Vagina (tissue), 2 donors: ENCODE data around the gene MINDY4. TPM values are rescaled to one million over a fixed set of nuclear protein-coding genes. Genes with fewer than 3 reads are reported as not detected.

ENCODE experiments used
- DNase-seq, 2 donors: peaks; one replicate each; pipeline ENCODE4 v3.0.0-alpha.2; 2017; ENCODE audit errors: extremely low spot score in 2 of 2
- H3K27ac ChIP-seq: fragments of 200-600 bp; sonication (generic); one replicate; pipeline ENCODE4 v1.5.1; 2019
- H3K27me3 ChIP-seq: fragments of 200-600 bp; sonication (generic); one replicate; pipeline ENCODE4 v1.5.1; 2019
- H3K36me3 ChIP-seq, 2 donors: fragments of 200-600 bp; sonication (generic); one replicate each; pipeline ENCODE4 v1.5.1; 2017 to 2019
- H3K4me1 ChIP-seq: fragments of 200-600 bp; sonication (generic); one replicate; pipeline ENCODE4 v1.5.1; 2019
- H3K4me3 ChIP-seq, 2 donors: fragments of 200-600 bp; sonication (generic); 1 replicate in 1 of 2; 2 replicates in 1 of 2; pipeline ENCODE4 v1.5.1; 2016 to 2019
- H3K9me3 ChIP-seq: fragments of 200-600 bp; sonication (generic); one replicate; pipeline ENCODE4 v1.5.1; 2019
- CTCF ChIP-seq, 3 experiments: fragments of 450-650 bp in 2 of 3; fragments of 200-600 bp in 1 of 3; sonication (generic) in 1 of 3; IDR thresholded peaks; one replicate each; pipeline ENCODE4 v1.5.1; 2017 to 2019; ENCODE audit warnings: antibody characterized with exemption in 3 of 3, mild to moderate bottlenecking in 2 of 3, moderate library complexity in 2 of 3
- POLR2A ChIP-seq, 2 donors: fragments of 450-650 bp; IDR thresholded peaks; one replicate each; pipeline ENCODE4 v1.6.1; 2017; ENCODE audit warnings: antibody characterized with exemption in 2 of 2, mild to moderate bottlenecking in 2 of 2, moderate library complexity in 2 of 2
- POLR2AphosphoS5 ChIP-seq, 2 donors: sonication (generic); formaldehyde crosslinking; IDR thresholded peaks; one replicate each; pipeline ENCODE4 v1.9.0; 2017; ENCODE audit warnings: antibody characterized with exemption in 2 of 2, mild to moderate bottlenecking in 2 of 2, low read depth in 1 of 2; ENCODE audit not compliant: insufficient read depth in 1 of 2
- intact Hi-C: fragments of 100-400 bp; cut with DNase I; formaldehyde crosslinking; loops from one replicate; pipeline ENCODE4 v1.15.1; 2023
- total RNA-seq: library from RNA; depleted of rRNA; stranded (reverse); fragments of >200 nt; gene quantifications from one replicate; pipeline ENCODE4 v1.2.3, GENCODE V29; 2016

The MINDY4 gene
- total RNA-seq, 1 donor from 2014 or later, result 10.3 TPM

- H3K27ac ChIP-seq, result no peak overlapping the region
- H3K9me3 ChIP-seq, result no peaks in the 10 kb centered on the region
- no peak overlapping the region for H3K4me3 ChIP-seq
- TF ChIP-seq POLR2AphosphoS5 (IDR thresholded peaks at IDR 0.05; ENCODE audit: insufficient read depth in 1 of 2, low read depth in 1 of 2), result no peak
- TF ChIP-seq POLR2A (IDR thresholded peaks at IDR 0.05), result no peak
- no peak for TF ChIP-seq CTCF (IDR thresholded peaks at IDR 0.05)
- H3K4me1 ChIP-seq, result no peaks in the 10 kb centered on the region
- DNase-seq, result no peak
- intact Hi-C loops, result loop anchor here (10.0 kb wide), 1 partner anchor 62 kb away; no protein-coding TSS in a partner anchor
- H3K27me3 ChIP-seq, result no peaks in the 10 kb centered on the region
- H3K36me3 ChIP-seq, result no peaks in the 10 kb centered on the region
Measured at GRCh38 chr7:30726296-30727006, 44.8 kb upstream of the MINDY4 start.

- Histone ChIP-seq H3K27ac (no peak overlapping the region), H3K4me3 (no peak overlapping the region), H3K9me3 (no peaks in the 10 kb centered on the region), H3K27me3 (no peaks in the 10 kb centered on the region), H3K36me3 (no peaks in the 10 kb centered on the region), H3K4me1 (no peaks in the 10 kb centered on the region)
- intact Hi-C loops, result loop anchor here (10.0 kb wide), 1 partner anchor 63 kb away; no protein-coding TSS in a partner anchor
- DNase-seq, result no peak
- TF ChIP-seq POLR2A (IDR thresholded peaks at IDR 0.05) (no peak), POLR2AphosphoS5 (IDR thresholded peaks at IDR 0.05; ENCODE audit: insufficient read depth in 1 of 2, low read depth in 1 of 2) (no peak), CTCF (IDR thresholded peaks at IDR 0.05) (no peak)
Measured at GRCh38 chr7:30727061-30727945, 43.9 kb upstream of the MINDY4 start.

- intact Hi-C loops, result loop anchor here (10.0 kb wide), 1 partner anchor 64 kb away; no protein-coding TSS in a partner anchor
- no peaks in the 10 kb centered on the region for H3K4me1 ChIP-seq
- H3K4me3 ChIP-seq, result no peak overlapping the region
- DNase-seq, result no peak
- H3K27ac ChIP-seq, result no peak overlapping the region
- no peaks in the 10 kb centered on the region for H3K36me3 ChIP-seq
- TF ChIP-seq POLR2AphosphoS5 (IDR thresholded peaks at IDR 0.05; ENCODE audit: insufficient read depth in 1 of 2, low read depth in 1 of 2) (no peak), CTCF (IDR thresholded peaks at IDR 0.05) (no peak), POLR2A (IDR thresholded peaks at IDR 0.05) (no peak)
- no peaks in the 10 kb centered on the region for H3K27me3 ChIP-seq
- H3K9me3 ChIP-seq, result no peaks in the 10 kb centered on the region
Measured at GRCh38 chr7:30728591-30729100, 42.6 kb upstream of the MINDY4 start.

- intact Hi-C loops, result loop anchor here (10.0 kb wide), 1 partner anchor 65 kb away; no protein-coding TSS in a partner anchor
- DNase-seq, result no peak
- Histone ChIP-seq H3K27me3 (no peaks in the 10 kb centered on the region), H3K4me1 (no peaks in the 10 kb centered on the region), H3K9me3 (no peaks in the 10 kb centered on the region), H3K36me3 (no peaks in the 10 kb centered on the region), H3K27ac (no peak overlapping the region), H3K4me3 (no peak overlapping the region)
- TF ChIP-seq POLR2AphosphoS5 (IDR thresholded peaks at IDR 0.05; ENCODE audit: insufficient read depth in 1 of 2, low read depth in 1 of 2) (no peak), POLR2A (IDR thresholded peaks at IDR 0.05) (no peak), CTCF (IDR thresholded peaks at IDR 0.05) (no peak)
Measured at GRCh38 chr7:30729642-30730041, 41.6 kb upstream of the MINDY4 start.
